Measurements from ENCODE around the gene TMPRSS7.

Gene TMPRSS7

DNA sequence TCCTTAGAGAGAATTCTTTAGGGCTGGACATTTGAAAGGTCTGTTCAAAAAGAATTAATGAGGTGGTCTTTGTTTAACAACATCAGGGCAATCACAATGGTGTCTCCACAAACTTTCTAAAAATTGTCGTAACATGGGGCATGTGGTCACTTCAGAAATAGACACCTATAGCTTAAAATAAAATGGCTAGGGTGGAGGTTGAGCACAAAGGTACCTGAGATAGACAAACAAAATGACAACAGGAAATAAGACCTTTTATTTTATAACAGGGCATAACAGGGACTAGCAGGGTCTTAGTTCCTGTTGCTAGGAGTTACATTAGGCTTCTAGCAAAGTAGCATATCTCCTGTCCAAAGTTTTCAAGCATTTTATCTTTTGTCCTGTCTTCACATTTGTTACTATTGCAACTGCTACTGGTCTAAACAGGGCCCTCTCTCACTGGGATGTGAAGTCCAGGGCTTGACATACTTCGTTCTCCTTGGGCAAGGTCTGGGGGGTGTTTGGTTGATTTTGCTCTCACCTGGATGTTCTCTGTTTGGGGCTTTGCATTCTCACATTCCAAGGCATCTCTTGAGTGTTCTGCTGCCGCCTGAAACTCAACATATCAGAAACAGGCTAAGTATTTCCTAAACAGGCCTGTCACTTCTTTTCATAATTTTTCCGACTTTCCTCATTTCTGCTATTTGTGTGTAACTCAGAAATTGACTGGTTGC, 95.5 kb downstream of the TMPRSS7 start:
- no peak for DNase-seq

DNA sequence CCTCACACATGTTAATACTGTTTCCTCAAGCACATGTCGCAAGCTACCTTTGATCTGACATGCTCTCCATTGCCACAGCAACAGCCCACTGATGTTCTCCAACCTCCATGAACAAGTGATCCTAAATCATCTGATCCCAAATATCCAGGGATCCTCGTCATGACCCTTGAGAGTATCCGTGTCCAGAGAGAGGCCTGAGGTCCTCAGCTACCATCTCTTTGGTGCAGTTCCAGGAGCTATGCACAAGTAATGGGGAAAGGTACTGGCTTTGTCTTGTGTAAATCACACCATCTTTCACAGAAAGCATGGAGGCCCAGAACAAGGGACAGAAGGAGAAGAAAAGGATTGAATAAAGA, 96.1 kb downstream of the TMPRSS7 start:
- DNase-seq: no peak
